Ovary (tissue), 3 donors: ENCODE results near the gene DUSP21.

Source experiments
- EP300 ChIP-seq: sonication (generic); formaldehyde crosslinking; IDR thresholded peaks from one replicate; pipeline ENCODE4 v1.6.1; 2017; ENCODE audit warnings: antibody characterized with exemption
- POLR2A ChIP-seq: fragments of 450-650 bp; IDR thresholded peaks from one replicate; pipeline ENCODE4 v1.6.1; 2017; ENCODE audit warnings: antibody characterized with exemption, mild to moderate bottlenecking, moderate library complexity
- TF ChIP-seq, protein P1 (sequence below), 3 donors: fragments of 450-650 bp in 2 of 3; fragments of 200-600 bp in 1 of 3; IDR thresholded peaks; one replicate each; pipeline versions ENCODE4 v1.5.1 to v1.8.0; 2016 to 2022; ENCODE audit warnings: antibody characterized with exemption in 3 of 3, mild to moderate bottlenecking in 1 of 3
- donor health status: DM: no; HTN: no; CAD: no.

- TF ChIP-seq, protein P1, sequence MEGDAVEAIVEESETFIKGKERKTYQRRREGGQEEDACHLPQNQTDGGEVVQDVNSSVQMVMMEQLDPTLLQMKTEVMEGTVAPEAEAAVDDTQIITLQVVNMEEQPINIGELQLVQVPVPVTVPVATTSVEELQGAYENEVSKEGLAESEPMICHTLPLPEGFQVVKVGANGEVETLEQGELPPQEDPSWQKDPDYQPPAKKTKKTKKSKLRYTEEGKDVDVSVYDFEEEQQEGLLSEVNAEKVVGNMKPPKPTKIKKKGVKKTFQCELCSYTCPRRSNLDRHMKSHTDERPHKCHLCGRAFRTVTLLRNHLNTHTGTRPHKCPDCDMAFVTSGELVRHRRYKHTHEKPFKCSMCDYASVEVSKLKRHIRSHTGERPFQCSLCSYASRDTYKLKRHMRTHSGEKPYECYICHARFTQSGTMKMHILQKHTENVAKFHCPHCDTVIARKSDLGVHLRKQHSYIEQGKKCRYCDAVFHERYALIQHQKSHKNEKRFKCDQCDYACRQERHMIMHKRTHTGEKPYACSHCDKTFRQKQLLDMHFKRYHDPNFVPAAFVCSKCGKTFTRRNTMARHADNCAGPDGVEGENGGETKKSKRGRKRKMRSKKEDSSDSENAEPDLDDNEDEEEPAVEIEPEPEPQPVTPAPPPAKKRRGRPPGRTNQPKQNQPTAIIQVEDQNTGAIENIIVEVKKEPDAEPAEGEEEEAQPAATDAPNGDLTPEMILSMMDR (IDR thresholded peaks at IDR 0.05), result no peak
- TF ChIP-seq POLR2A (no peak), EP300 (no peak)
Measured at GRCh38 chrX:44884944-44885343, 41.1 kb downstream of the DUSP21 start.
